Measurements from ENCODE around the gene ADCY3.
A peak's percentile ranks its signal among the peaks of the same experiment; 100 is the strongest.

Gene ADCY3

GRCh38 chr2:24920098-24920808 lies at the start of gene ADCY3:
Gene ADCY3, minus strand, starts transcription at chr2:24920237. Its CDS starts 1,250 bp downstream, at chr2:24918987.
- DNase-seq, result peak; percentile 70

DNA sequence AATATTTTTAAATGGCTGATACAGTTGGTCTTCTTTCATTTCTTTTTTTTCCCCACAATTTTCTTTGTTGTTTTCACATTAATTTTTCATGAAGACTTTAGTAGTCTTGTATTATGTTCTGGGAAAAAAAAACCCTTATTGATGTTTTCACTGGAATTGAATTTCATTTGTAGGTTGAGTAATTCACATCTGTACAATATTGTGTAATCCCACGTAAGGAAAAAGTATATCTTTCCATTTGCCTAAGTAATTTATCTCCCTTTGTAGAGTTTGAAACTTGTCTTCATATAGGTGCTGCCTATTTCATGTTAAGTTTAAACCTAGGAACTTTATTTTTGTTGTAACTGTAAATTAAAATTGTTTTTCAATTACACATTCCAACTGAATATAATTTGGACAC lies 49.7 kb upstream of the ADCY3 start:
- DNase-seq, result no peak

GRCh38 chr2:24961903-24962302 lies 41.9 kb upstream of the ADCY3 start:
- no peak for DNase-seq

GRCh38 chr2:24959761-24960160 lies 39.7 kb upstream of the ADCY3 start:
- DNase-seq, result no peak

- DNase-seq, result no peak
These were observed 38.4 kb upstream of the ADCY3 start for GRCh38 chr2:24958411-24958935.

DNA sequence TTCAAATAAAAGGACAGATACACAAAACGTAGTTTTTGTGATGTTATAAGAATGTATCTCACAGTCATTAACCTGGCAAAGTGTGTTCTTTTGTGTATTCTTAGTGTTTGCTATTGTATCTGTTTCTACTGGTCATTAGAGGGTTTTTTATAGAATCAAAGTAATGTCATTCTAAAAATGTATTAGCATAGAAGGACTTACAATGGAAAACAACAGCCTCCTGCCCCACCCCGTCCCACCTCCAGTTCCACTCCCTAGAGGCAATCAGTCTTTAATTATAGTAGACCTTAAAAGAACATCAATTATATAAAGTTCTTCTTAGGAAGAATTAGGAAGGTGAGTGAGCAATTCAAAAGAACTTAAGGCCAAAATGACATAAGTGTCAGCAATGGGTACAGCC lies 37.9 kb upstream of the ADCY3 start:
- no peak for DNase-seq

GRCh38 chr2:24957221-24957620 lies 37.2 kb upstream of the ADCY3 start:
- DNase-seq, result no peak

GRCh38 chr2:24955921-24956320 lies 35.9 kb upstream of the ADCY3 start:
- DNase-seq, result no peak

DNA sequence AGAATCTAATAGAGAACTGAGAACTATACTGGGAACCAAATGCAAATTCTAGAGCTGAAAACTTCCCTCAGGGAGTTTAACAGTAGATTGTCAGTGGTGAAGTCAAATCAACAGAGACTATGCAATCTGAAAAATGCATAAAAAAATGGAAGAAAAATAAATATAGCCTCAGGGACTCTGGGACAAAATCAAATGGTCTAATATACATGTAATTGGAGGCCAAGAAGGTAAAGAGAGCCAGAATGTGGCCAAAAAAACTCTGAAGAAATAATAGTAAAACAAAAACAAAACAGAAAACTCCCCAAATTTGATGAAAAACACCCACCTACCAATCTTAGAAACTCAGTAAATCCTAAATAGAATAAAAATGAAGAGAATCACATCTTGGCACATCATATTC lies 35.2 kb upstream of the ADCY3 start:
- DNase-seq, result no peak

DNA sequence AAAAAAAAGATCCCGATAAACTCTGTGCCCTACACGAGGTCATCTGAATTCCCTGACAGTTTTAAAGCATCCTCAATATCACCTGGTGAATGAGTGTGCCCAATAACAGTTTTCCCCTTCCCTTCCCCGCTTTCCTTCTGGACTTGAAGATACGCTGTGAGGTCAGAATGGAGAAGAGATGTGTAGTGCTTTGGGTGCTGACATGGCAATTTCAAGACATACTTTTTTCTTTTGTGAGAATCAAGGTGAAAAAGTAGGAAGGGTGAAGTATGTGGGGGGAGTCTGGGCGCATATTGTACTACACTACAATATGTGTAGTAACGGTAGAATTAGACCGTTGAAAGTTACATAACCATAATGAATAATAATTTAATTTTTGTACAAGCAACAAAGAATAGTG lies 30.1 kb upstream of the ADCY3 start:
- no peak for DNase-seq

DNA sequence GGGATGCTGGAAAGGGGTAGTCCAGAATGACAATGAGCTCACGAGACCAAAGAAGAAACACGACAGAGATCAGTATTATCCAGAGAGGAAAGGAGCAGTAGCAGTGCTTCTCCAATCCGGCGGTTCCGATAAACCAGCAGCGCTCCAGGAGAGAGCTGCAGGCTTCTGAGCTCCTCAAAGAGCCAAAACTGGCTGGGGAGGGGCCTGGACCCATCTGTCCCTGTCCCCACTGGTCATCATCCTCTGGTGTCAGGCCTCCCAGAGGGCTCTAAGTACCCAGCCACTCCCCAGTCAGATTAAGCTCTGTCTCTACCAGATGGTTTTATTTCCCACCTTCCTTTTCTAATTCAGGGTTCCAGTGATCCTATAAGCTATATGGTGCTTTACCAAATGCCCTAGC lies 28.5 kb upstream of the ADCY3 start:
- no peak for DNase-seq

DNA sequence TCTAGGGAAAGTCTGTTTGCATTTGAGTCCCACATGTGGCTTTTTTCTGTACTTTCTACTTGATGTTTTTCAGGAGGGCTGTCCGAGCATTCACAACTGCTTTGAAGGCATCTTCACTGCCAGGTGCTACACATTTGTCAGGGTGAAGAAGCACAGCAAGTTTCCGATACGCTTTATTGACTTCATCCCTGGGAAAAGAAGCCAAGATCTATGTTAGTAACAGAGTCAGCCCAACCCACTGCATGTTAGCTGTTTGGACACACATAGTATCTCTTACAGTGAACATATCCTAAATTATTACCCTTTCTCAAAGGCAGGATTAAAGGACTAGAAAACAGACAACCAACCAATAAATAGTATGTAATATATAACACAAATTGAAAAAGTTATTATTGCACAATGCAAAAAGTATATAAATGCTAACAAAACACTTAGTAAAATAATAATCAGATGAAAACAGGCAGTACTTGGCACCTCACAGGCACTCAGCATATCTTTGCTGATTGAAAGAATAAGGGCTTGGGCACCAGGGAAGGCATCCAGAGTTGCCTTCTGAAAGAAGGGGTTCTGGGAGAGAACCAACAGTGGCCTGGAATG lies 27.6 kb upstream of the ADCY3 start:
- DNase-seq, result no peak

GRCh38 chr2:24945907-24946306 lies 25.9 kb upstream of the ADCY3 start:
- no peak for DNase-seq

- DNase-seq, result no peak
These were observed 23.5 kb upstream of the ADCY3 start for GRCh38 chr2:24943427-24944053.

DNA sequence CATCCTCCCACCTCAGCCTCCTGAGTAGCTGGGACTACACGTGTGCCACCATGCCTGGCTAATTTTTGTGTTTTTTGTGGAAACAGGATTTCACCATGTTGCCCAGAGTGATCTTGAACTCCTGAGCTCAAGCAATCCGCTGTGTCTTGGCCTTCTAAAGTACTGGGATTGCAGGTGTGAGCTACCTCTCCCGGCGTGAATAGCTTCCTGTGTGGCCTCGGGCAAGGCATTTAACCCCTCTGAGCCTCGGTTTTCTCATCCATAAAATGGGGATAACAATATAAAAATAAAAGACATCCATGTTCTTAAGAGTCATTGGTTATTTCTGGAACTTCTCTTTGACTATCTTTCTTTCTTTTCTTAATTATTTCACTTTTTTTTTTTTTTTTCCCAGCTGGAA lies 19.3 kb upstream of the ADCY3 start:
- no peak for DNase-seq

DNA sequence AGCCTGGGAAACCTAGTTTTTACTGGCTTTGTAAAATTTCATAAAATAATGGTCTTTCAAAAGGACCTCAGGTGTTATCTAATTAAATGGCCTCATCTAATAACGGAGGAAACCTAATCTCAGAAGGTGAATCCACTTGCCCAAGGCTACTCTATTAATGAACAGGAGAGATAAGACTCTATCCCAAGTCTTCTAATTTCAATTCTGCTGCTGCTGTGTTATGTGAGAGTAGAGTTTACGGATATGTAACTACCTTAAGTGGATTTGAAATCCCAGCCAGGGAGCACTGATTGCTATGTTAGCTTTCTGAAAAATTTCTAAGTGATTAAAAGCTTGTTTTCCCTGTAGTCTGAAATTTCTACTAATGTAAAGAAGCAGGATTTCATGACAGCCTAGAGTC lies 17.2 kb upstream of the ADCY3 start:
- no peak for DNase-seq

DNA sequence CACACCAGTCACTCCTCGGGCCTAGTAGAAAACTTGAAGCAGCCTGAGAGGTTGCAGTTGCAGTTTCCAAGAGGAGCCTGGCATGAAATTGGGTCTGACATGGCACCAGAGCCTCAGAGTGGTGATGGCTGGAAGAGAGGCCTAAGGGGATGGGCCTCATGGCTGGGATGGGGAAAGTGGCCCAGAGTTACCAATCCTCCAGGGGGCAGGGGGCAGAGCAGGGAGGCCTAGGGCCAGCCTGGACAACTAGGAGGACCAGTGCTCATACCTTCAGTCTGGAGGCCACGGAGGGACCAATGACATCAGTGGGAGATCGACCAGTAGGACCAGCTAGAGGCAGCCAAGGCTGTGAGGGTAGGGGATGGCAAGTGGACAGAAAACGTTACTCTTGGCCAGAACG lies 15.1 kb upstream of the ADCY3 start:
- DNase-seq, result no peak

- no peak for DNase-seq
These were observed 12.7 kb upstream of the ADCY3 start for GRCh38 chr2:24932715-24933114.

GRCh38 chr2:24930768-24931167 lies 10.7 kb upstream of the ADCY3 start:
- peak; percentile 48 for DNase-seq

DNA sequence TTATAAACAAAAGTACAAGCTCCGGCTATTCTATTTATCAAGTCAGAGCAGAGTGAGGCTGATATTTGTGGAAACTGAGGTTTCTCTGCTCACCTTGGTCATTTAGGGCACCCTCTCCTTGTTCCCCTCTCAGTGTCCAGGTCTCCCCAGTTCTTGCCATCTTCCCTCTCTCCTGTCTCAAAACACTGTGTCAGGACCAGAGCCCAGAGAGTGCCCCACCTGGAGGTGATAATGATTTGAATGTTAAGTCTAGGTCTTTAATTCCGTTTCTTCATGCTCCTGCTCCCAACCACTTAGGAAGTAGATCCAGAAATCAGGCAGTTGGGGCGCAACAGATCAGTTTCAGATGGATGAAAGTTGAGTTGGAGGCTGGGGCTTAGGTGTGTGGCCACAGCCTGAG lies 9.2 kb upstream of the ADCY3 start:
- DNase-seq, result no peak

DNA sequence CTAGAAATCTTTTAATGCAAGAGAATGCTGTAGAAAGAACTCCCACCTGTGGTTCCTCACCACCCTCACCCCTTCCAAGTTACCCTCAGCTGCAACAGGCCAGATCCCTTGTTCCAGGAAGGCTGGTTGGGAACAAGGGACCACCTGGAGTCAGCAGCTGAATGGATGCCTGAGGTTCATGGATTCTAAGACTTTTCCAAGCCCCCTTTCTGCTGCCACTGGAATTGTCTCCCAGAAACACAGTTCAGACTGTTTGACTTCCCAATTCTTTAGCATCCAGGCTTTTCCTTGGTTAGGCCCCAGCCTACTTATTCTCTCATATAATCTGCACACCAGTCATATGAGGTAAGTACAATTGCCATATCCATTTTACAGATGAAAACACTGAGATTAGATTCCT lies 8.0 kb upstream of the ADCY3 start:
- DNase-seq, result no peak

DNA sequence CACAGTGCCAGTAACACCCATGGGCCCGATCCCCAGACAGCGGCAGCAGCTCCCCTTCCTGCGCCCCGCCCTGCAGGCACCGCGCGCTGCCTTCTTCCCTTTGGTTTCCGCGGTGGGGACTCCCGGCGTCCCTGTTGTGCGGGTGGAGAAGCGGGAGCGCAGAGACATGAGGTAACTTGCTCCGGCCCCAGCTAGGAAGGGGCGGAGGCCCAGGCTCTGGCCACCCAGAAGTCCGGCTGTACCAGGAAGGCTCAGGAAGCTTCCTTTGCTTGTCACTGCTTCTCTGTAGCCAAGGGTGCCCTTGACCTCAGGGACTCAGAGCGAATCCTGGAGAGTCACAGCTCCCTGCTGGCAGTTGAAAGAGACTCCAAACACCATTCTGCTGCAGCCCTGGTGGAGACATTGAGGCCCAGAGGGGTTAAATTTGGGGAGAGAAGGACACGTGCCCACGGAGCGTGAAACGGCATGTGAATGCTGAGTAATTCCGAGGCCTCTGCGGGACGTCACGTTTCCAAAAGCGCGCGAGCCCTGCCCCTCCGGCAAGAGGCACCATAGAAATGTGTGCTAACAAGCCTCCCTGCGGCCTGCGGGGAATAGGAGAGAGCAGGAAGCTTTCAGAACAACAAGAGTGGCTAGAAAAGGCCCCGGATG lies 6.7 kb upstream of the ADCY3 start:
- peak; percentile 79 for DNase-seq

GRCh38 chr2:24926220-24926601 lies 6.2 kb upstream of the ADCY3 start:
- DNase-seq, result no peak

GRCh38 chr2:24925815-24926214 lies 5.8 kb upstream of the ADCY3 start:
- DNase-seq, result no peak

Data from activated CD4-positive, alpha-beta T cell treated with anti-CD3 and anti-CD28 coated beads, Interleukin-2, amount 50 U/mL, for 16 hours (primary cell).